Measurements from ENCODE around the gene TESK2.

DNA sequence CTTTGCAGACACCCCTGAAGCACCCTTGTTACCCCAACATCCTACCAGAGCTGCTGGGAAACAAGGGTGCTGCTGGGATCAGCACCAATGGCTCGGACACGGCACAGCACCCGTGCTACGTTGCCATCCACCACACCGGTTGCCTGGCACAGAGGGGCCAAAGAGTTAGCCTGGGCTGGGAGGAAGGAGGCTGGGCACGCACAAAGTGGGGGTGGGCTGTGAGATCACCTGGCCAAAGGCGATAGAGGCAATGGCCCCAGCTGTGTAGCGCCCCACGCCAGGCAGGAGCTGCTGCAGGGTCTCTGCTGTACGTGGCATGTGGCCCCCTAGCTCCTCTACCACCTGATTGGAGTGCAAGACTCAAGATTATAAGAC is 158.6 kb downstream of the TESK2 start:
- TF ChIP-seq, protein P1, sequence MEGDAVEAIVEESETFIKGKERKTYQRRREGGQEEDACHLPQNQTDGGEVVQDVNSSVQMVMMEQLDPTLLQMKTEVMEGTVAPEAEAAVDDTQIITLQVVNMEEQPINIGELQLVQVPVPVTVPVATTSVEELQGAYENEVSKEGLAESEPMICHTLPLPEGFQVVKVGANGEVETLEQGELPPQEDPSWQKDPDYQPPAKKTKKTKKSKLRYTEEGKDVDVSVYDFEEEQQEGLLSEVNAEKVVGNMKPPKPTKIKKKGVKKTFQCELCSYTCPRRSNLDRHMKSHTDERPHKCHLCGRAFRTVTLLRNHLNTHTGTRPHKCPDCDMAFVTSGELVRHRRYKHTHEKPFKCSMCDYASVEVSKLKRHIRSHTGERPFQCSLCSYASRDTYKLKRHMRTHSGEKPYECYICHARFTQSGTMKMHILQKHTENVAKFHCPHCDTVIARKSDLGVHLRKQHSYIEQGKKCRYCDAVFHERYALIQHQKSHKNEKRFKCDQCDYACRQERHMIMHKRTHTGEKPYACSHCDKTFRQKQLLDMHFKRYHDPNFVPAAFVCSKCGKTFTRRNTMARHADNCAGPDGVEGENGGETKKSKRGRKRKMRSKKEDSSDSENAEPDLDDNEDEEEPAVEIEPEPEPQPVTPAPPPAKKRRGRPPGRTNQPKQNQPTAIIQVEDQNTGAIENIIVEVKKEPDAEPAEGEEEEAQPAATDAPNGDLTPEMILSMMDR (IDR thresholded peaks at IDR 0.05 in 8 of 11, conservative IDR thresholded peaks at IDR 0.05 in 3 of 11) = no peak
- no peak for TF ChIP-seq POLR2A (IDR thresholded peaks at IDR 0.05)
